ENCODE results near the gene SRSF3. TPM values are rescaled to one million over a fixed set of nuclear protein-coding genes. Genes with fewer than 3 reads are reported as not detected.

SRSF3 gene
- total RNA-seq, 1 experiment from 2014 or later: 297 TPM

GRCh38 chr6:36616893-36617521 lies 22.8 kb downstream of the SRSF3 start:
- H3K4me2 ChIP-seq (ENCODE audit: low read length): peak overlapping the region; percentile 25
- intact Hi-C loops (cut with micrococcal nuclease): loop anchor here (2.0 to 10.0 kb wide), 2 partner anchors 108 to 142 kb away; no protein-coding TSS in a partner anchor
- no peak overlapping the region for H2AFZ ChIP-seq (ENCODE audit: low read length)
- peak overlapping the region; percentile 71 for H3K27ac ChIP-seq (ENCODE audit: low read length)
- no peaks in the 10 kb centered on the region for H3K9me3 ChIP-seq (ENCODE audit: low read length)
- POLR2A ChIA-PET (ENCODE audit: unreplicated experiment): interaction anchor here (1.0 kb wide), 1 partner anchor 61 kb away, joined by 4 read pairs; the partner anchor contains the start of gene CDKN1A
- TF ChIP-seq CTCF (conservative IDR thresholded peaks at IDR 0.05; ENCODE audit: low read depth, low read length) (no peak), EZH2phosphoT487 (IDR thresholded peaks at IDR 0.05; ENCODE audit: borderline replicate concordance, low read length) (no peak), EZH2 (IDR thresholded peaks at IDR 0.05; ENCODE audit: low read length, unreplicated experiment) (no peak)
- H3K9ac ChIP-seq (ENCODE audit: low read length): peak overlapping the region; percentile 4; the same call in 1 of the 2 replicates
- ATAC-seq: peak; percentile 94
- no peaks in the 10 kb centered on the region for H3K9me2 ChIP-seq (replicated peaks; ENCODE audit: low read length)
- H4K20me1 ChIP-seq (ENCODE audit: low read length): 0 out of 2 replicates have a peak, but pooled peaks cover 4% of the 10 kb centered on the region
- peaks cover 5% of the 10 kb centered on the region; the same call in 1 of the 2 replicates for H3K36me3 ChIP-seq (ENCODE audit: low read depth, low read length)
- H3K4me1 ChIP-seq (ENCODE audit: insufficient read depth, low read length): peaks cover 17% of the 10 kb centered on the region
- H3F3A ChIP-seq (ENCODE audit: low read length, unreplicated experiment): peaks cover 7% of the 10 kb centered on the region
- no peaks in the 10 kb centered on the region for H3K27me3 ChIP-seq (ENCODE audit: low read length)
- BruUV-seq (replicated peaks): no TSS peak
- no peaks in the 10 kb centered on the region for H3K79me2 ChIP-seq (ENCODE audit: low read length)
- CTCF ChIA-PET: interaction anchor here (0.5 kb wide), 1 partner anchor 502 kb away, joined by 3 read pairs; no protein-coding TSS in a partner anchor
- H3K4me3 ChIP-seq (ENCODE audit: low read length): no peak overlapping the region
- DNase-seq: peak; percentile 95

GRCh38 chr6:36618366-36619355 lies 24.5 kb downstream of the SRSF3 start:
- intact Hi-C loops (cut with micrococcal nuclease): loop anchor here (10.0 kb wide), 1 partner anchor 106 kb away; no protein-coding TSS in a partner anchor

More at GRCh38 chr6:36618366-36619355, 24.5 kb downstream of the SRSF3 start:
- Histone ChIP-seq H3K9me3 (ENCODE audit: low read length) (no peaks in the 10 kb centered on the region), H3K27me3 (ENCODE audit: low read length) (no peaks in the 10 kb centered on the region), H3K79me2 (ENCODE audit: low read length) (no peaks in the 10 kb centered on the region), H4K20me1 (ENCODE audit: low read length) (0 out of 2 replicates have a peak, but pooled peaks cover 4% of the 10 kb centered on the region), H3K9me2 (replicated peaks; ENCODE audit: low read length) (no peaks in the 10 kb centered on the region), H3K36me3 (ENCODE audit: low read depth, low read length) (no peaks in the 10 kb centered on the region), H2AFZ (ENCODE audit: low read length) (no peak overlapping the region), H3K9ac (ENCODE audit: low read length) (no peak overlapping the region), H3K4me1 (ENCODE audit: insufficient read depth, low read length) (peaks cover 24% of the 10 kb centered on the region), H3K4me3 (ENCODE audit: low read length) (no peak overlapping the region), H3K4me2 (ENCODE audit: low read length) (no peak overlapping the region), H3K27ac (ENCODE audit: low read length) (no peak overlapping the region), H3F3A (ENCODE audit: low read length, unreplicated experiment) (peaks cover 7% of the 10 kb centered on the region)
- DNase-seq (no peak), ATAC-seq (no peak)
- ChIA-PET CTCF (no interaction called here), POLR2A (ENCODE audit: unreplicated experiment) (no interaction called here)
- no TSS peak for BruUV-seq (replicated peaks)
- no peak for TF ChIP-seq EZH2phosphoT487 (IDR thresholded peaks at IDR 0.05; ENCODE audit: borderline replicate concordance, low read length)
- no peak for TF ChIP-seq CTCF (conservative IDR thresholded peaks at IDR 0.05; ENCODE audit: low read depth, low read length)
- TF ChIP-seq EZH2 (IDR thresholded peaks at IDR 0.05; ENCODE audit: low read length, unreplicated experiment): no peak
